Loucy (cell line): ENCODE data around the gene POU2F1.

Experiments
- H2AFZ ChIP-seq: fragments of 200-600 bp; sonication (generic); 2 replicates; pipeline ENCODE4 v1.6.0; 2016; ENCODE audit warnings: antibody characterized with exemption, mild to moderate bottlenecking, low read length, moderate library complexity
- H3F3A ChIP-seq: fragments of 200-600 bp; 2 replicates; pipeline ENCODE4 v1.6.0; 2016; ENCODE audit warnings: antibody characterized with exemption, low read depth, mild to moderate bottlenecking
- H3K27me3 ChIP-seq: fragments of 200-600 bp; sonication (generic); 2 replicates; pipeline ENCODE4 v1.6.1; 2014; ENCODE audit warnings: low read length, mild to moderate bottlenecking; ENCODE audit not compliant: insufficient read depth, poor library complexity, severe bottlenecking
- H3K36me3 ChIP-seq: fragments of 200-600 bp; sonication (generic); 2 replicates; pipeline ENCODE4 v1.6.1; 2016; ENCODE audit warnings: low read length; ENCODE audit not compliant: insufficient read depth
- H3K4me1 ChIP-seq: fragments of 200-600 bp; sonication (generic); 2 replicates; pipeline ENCODE4 v1.5.1; 2014; ENCODE audit warnings: low read length, mild to moderate bottlenecking; ENCODE audit not compliant: insufficient read depth, poor library complexity, severe bottlenecking
- H3K4me2 ChIP-seq: fragments of 200-600 bp; sonication (generic); 2 replicates; pipeline ENCODE4 v1.6.0; 2014; ENCODE audit warnings: antibody characterized with exemption, low read length, low read depth, mild to moderate bottlenecking; ENCODE audit not compliant: poor library complexity, severe bottlenecking
- H3K4me3 ChIP-seq: fragments of 200-600 bp; sonication (generic); 2 replicates; pipeline ENCODE4 v1.5.1; 2014; ENCODE audit warnings: low read length, mild to moderate bottlenecking, mixed read lengths; ENCODE audit not compliant: poor library complexity, severe bottlenecking
- H3K79me2 ChIP-seq: fragments of 200-600 bp; sonication (generic); 2 replicates; pipeline ENCODE4 v1.6.1; 2014; ENCODE audit warnings: low read length; ENCODE audit not compliant: insufficient read depth
- H3K9ac ChIP-seq: fragments of 200-600 bp; sonication (generic); 2 replicates; pipeline ENCODE4 v1.6.0; 2014; ENCODE audit warnings: mild to moderate bottlenecking, low read depth, low read length, moderate library complexity; ENCODE audit not compliant: poor library complexity, severe bottlenecking
- H3K9me2 ChIP-seq: fragments of 200-600 bp; sonication (generic); replicated peaks from 2 replicates; pipeline ENCODE4 v1.6.1; 2016; ENCODE audit warnings: low read depth, low read length, mixed read lengths
- H3K9me3 ChIP-seq: fragments of 200-600 bp; sonication (generic); 2 replicates; pipeline ENCODE4 v1.6.1; 2014; ENCODE audit warnings: mild to moderate bottlenecking, antibody characterized with exemption, low read length, low read depth; ENCODE audit not compliant: insufficient read depth
- H4K20me1 ChIP-seq: fragments of 200-600 bp; sonication (generic); 2 replicates; pipeline ENCODE4 v1.6.0; 2014; ENCODE audit warnings: antibody characterized with exemption, low read length, mild to moderate bottlenecking; ENCODE audit not compliant: insufficient read depth, poor library complexity, severe bottlenecking
- CTCF ChIP-seq: fragments of 200-600 bp; sonication (generic); conservative IDR thresholded peaks from 2 replicates; pipeline ENCODE4 v1.5.1; 2014; ENCODE audit warnings: mild to moderate bottlenecking, antibody characterized with exemption, low read length
- EZH2phosphoT487 ChIP-seq: fragments of 200-600 bp; IDR thresholded peaks from 2 replicates; pipeline ENCODE4 v1.6.1; 2018; ENCODE audit warnings: antibody characterized with exemption, mild to moderate bottlenecking, moderate library complexity, borderline replicate concordance

The POU2F1 gene

DNA sequence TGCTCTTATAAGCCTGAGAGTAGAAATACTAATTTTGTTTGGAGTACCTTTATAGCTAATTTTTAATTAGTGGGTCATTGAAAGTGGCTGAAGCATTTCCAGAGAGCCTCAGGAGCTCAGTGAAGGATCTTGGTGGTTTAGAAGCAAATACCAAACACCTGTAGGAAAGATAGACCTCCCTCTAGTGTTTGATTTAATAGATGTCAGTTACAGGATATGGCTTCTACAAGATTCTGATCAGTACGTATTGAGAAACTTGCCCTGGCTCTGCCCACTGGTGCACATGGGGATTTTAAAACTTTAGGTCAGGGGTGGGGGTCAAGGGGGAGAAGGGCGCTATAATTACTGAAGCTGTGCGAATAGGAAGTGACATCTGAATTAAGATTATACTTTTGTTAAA is 122.2 kb downstream of the POU2F1 start:
- Histone ChIP-seq H3F3A (no peaks in the 10 kb centered on the region), H3K36me3 (peaks cover 34% of the 10 kb centered on the region), H3K9me2 (no peaks in the 10 kb centered on the region), H3K27me3 (no peaks in the 10 kb centered on the region), H3K9ac (no peak overlapping the region), H4K20me1 (peaks cover 13% of the 10 kb centered on the region), H3K9me3 (peaks cover 4% of the 10 kb centered on the region; the same call in 1 of the 2 replicates), H3K4me1 (no peaks in the 10 kb centered on the region), H3K4me2 (no peak overlapping the region), H3K4me3 (no peak overlapping the region), H3K79me2 (peaks cover 63% of the 10 kb centered on the region), H2AFZ (no peak overlapping the region)
- TF ChIP-seq EZH2phosphoT487 (no peak), CTCF (peak; percentile 64)

GRCh38 chr1:167344112-167344511 is 123.4 kb downstream of the POU2F1 start:
- TF ChIP-seq CTCF (no peak), EZH2phosphoT487 (no peak)
- Histone ChIP-seq H3K9ac (no peak overlapping the region), H3K4me2 (no peak overlapping the region), H3K4me3 (no peak overlapping the region), H3K9me3 (no peaks in the 10 kb centered on the region), H2AFZ (no peak overlapping the region), H3K9me2 (no peaks in the 10 kb centered on the region), H3K4me1 (no peaks in the 10 kb centered on the region), H3K79me2 (peaks cover 67% of the 10 kb centered on the region), H4K20me1 (peaks cover 13% of the 10 kb centered on the region), H3F3A (no peaks in the 10 kb centered on the region), H3K36me3 (peaks cover 22% of the 10 kb centered on the region; the same call in 1 of the 2 replicates), H3K27me3 (no peaks in the 10 kb centered on the region)

DNA sequence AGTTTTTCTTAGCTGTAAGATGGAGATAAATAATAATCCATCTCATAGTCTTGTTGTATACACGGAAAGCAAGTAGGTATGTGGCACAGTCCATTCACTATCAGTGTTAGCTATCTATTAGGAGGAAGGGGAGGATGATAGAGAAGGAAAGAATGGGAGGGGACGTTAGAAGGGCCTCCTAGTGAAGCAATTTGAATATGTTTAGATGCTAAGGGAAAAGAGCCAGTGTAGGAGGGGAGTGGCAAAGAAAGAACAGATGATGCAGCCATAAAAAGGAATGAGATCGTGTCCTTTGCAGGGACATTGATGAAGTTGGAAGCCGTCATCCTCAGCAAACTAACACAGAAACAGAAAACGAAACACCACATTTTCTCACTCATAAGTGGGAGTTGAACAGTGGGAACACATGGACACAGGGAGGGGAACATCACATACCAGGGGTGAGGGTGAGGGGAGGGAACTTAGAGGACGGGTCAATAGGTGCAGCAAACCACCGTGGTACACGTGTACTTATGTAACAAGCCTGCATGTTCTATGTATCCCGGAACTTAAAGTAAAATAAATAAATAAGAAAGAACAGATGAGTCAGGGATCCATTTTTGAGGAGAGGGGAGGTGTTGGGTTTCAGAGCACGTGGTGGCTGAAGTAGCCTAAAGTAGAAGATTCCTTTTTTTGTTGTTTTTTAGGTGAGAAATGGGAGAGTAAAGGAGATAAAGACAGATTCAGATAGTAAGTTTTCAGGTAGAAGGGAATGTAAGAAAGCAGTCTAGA is 124.1 kb downstream of the POU2F1 start:
- no peaks in the 10 kb centered on the region for H3K4me1 ChIP-seq
- no peak overlapping the region for H3K9ac ChIP-seq
- H3F3A ChIP-seq = no peaks in the 10 kb centered on the region
- no peaks in the 10 kb centered on the region for H3K27me3 ChIP-seq
- TF ChIP-seq EZH2phosphoT487 = no peak
- TF ChIP-seq CTCF = no peak
- no peaks in the 10 kb centered on the region for H3K9me3 ChIP-seq
- H3K79me2 ChIP-seq = peaks cover 69% of the 10 kb centered on the region
- peaks cover 13% of the 10 kb centered on the region for H4K20me1 ChIP-seq
- H3K4me2 ChIP-seq = no peak overlapping the region
- H3K36me3 ChIP-seq = peaks cover 19% of the 10 kb centered on the region; the same call in 1 of the 2 replicates
- no peak overlapping the region for H3K4me3 ChIP-seq
- no peak overlapping the region for H2AFZ ChIP-seq
- no peaks in the 10 kb centered on the region for H3K9me2 ChIP-seq
